ENCODE results near the gene THOC7.

The THOC7 gene

DNA sequence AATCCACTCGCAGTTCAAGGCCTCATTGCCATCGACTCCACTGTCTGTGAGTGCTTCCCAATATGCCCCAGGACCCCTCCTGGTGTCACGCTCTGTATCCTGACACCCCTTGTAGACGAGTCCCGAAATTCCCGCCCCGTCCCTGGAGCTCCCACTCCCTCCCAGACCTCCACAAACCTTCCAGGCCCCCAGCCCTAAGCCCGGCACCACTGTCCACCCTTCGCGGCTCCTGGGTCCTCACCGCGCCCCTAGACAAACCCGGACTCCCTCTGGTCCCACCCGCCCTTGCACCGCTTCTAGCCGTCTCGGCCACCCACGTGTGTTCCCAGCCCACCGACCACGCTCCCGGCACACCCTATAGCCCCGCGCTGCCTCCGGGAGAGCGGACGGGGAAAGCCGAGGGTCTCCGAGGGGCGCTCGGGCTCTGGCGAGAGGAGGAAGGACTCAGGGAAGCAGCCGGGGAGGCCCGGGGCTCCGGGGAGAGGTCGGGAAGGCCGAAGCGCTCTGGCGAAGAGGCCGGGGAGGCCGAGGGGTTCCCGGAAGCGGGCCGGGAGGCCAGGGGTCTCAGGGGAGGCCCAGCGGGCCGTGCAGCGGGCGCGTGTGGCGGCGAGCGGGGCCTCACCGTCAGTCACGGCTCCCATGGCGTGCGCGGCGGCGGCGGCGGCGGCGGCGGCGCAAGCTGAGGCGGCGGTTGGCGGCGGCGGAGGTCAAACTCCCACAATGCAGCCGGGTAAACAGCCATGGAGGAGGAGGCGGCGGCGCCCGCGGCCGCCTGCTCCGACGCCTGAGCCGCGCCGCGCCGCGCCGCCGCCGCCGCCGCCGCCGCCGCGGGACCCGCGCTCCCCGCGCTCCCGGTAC lies at the start of gene THOC7, which contains the start of gene ATXN7:
Gene THOC7, minus strand, starts transcription at position 656 of the 858 bp plus-strand sequence. Its CDS starts 15 bp downstream, at position 641.
Gene ATXN7, plus strand, starts transcription at position 718 of the 858 bp plus-strand sequence. CDS start 48,732 bp downstream, outside the sequence.
- no peak for DNase-seq

DNA sequence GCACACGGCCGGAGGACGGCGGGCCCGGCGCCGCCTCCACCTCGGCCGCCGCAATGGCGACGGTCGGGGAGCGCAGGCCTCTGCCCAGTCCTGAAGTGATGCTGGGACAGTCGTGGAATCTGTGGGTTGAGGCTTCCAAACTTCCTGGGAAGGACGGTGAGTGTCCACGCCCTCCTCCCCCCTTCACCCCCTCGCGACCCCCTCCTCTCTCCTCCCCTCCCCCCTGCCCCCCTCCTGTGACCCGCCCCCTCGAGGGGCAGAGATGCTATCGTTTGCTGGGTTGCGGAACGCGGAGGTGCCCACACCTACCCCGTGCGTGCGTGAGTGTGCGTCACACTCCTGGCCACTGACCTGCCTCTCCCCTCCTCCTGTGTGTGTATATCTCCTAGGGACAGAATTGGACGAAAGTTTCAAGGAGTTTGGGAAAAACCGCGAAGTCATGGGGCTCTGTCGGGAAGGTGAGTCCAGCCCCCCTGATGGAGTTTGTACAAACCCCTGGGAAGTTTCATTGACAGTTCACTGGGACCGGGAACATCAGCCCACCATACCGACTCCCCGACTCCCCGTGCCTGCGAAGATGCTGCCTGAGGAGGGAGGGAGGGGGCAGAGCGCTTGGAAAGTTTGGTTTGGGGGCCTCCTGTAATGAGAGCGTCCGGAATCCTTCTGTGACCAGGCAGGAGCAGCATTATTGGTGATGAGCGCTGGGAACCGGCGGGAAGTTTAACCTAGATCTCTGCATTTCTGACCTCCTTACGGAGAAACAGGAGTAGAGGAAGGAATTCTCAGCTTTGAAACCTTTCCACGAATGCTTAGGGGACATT lies 49.4 kb upstream of the THOC7 start:
- no peak for DNase-seq

DNA sequence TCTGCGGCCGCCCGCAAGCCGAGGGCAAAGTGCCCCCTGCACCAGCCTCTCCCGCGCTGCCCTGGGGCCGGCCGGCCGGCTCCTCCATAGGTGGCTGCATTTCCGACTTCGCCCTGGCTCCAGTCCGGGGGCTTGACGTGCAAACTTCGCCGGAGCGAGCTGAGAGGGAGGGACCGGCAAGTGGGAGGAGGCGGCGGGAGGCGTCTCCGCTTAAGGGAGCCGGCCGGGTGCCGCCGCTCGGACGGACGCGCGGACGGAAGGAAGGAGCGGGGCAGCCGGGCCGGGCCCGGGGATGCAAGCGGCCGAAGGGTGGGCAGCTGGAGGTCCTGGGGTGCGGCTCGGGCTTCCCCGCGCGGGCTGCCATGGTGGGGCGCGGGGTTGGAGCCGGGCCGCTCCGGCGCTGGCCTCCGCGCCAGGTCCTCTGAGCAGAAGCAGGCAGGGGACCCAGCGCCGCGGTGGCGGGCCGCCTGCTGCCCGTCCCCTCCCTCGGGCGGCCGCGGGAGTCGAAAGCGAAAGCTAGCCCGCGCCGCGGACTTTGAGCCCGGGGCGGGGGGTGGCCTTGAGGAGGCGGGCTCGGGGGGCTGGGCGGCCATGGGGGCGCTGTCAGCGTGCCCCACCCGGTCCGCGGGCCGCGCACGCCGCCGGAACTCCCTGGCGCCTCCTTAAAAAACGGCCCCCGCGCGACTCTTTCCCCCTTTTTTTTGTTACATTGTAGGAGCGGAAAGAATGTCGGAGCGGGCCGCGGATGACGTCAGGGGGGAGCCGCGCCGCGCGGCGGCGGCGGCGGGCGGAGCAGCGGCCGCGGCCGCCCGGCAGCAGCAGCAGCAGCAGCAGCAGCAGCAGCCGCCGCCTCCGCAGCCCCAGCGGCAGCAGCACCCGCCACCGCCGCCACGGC lies 48.5 kb upstream of the THOC7 start, which contains the start of gene SCAANT1:
Gene SCAANT1, minus strand, starts transcription at position 511 of the 895 bp plus-strand sequence.
- peak; percentile 7 for DNase-seq

DNA sequence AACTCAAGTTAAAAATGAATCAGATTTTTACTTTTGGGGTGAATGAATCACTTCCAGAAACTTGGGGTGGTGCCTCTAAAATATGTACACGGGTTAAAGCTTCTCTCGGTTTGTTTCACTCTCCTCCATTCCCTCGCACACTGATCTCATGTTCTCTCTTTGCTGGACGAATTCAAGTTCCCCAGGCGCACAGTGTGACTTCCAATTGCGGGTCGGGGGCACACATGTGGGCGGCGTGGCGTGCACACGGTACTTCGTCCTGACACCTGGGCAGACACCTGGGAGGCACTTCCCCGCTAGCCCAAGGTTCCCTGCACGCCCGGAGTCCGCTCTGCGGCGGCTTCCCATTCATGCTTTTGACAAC lies 47.9 kb upstream of the THOC7 start:
- DNase-seq = no peak

DNA sequence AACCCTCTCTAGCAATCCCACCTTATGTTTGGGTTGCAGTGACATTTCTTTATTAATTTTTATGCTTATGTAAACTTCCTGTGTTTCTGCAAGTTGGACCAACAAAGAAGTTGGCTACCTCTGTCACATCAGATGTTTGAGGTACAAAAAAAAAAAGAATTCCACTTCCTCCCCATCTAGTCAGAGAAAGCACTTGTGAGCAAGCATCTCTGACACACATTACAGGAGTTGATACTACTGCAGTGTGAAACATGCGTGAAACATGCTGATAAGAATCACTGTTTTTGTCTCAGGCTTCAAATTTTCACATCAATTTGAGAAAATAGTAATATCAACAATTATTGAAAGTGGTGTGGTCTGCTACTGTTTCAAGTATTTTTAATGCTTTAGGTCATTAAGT lies 47.3 kb upstream of the THOC7 start:
- DNase-seq = no peak

DNA sequence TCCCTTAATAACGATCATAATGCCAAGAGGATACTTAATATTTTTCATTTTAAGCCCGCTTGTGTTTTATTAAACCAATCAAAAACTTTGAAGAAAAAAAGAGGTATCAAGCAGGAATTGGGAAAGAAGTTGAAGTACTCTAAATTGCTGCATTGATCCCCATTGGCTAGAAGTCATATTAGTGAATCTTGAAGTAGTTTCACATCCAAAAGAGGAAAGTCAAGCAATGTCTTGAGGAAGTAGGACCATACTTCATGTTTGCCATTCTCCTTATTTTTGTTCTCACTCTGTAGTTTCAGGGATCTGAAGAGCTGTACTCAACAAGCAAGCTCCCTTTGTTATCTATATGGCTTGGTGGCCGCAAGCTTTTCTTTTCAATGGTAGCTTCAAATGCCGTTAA lies 46.4 kb upstream of the THOC7 start:
- DNase-seq = no peak

DNA sequence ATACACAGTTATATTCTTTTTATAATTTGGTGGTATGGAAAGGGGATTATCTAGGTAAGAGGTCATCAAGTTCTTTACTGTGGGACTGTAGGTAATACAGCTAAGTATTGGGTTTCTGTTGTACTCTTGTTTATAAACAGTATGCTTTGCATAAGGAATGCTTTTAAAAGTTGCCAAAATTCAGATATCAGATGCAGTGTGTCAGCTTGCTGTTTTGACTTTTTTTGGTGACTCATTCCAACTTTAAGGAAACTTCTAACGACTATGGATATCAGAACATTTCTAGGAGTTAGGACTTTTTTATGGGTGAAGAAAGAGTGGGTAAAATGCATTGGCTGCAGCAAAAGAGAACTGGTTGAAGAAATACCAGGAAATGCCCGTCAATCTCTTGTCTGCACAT lies 45.8 kb upstream of the THOC7 start:
- DNase-seq = no peak

DNA sequence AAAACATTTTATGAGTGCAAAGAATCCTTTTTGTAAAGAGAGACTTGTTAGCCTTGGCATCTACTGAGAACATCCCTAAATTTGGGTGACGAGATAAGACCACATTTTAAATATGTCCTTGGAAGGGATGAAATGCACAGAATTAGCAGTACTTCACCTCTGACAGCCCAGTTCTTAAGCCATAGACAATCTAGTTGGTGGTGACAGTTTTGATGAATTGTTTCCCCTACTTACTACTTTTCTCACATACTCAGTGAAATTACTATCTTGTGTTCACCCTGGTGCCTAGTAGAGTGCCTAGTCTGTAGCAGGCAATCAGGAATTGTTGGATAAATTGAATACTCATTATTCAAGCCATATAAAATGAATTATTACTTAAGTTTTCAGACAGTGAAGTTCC lies 45.2 kb upstream of the THOC7 start:
- DNase-seq = no peak

DNA sequence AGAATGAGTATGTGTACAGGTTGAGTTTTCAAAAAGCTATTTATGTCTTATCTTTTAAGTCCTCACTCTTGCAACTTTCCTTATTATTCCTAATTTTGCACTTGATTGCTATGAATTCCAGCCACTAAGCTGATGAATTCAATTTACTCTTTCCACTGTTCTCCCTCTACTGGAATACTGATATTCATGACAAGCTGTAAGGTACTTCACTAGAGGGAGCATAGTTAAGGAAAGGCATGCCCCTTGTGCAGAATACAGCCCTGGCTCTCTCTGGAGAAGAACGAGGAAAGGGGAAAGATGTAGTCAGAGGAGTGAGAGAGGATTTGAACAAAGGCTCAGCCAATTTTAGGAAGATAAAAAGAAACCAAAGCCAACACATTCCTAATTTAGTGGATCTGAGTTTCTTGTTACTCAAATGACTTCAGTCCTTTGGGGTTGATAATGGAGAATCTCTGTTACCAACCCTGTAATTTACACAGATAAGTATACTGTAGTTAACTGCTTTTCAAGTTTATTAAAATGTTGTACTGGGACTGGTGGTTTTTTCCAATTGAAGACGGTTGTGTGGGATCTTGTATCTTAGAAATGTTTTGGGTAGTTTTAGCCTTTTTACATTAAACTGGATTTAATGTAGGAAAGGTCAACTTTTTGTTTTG lies 44.6 kb upstream of the THOC7 start:
- DNase-seq = no peak

DNA sequence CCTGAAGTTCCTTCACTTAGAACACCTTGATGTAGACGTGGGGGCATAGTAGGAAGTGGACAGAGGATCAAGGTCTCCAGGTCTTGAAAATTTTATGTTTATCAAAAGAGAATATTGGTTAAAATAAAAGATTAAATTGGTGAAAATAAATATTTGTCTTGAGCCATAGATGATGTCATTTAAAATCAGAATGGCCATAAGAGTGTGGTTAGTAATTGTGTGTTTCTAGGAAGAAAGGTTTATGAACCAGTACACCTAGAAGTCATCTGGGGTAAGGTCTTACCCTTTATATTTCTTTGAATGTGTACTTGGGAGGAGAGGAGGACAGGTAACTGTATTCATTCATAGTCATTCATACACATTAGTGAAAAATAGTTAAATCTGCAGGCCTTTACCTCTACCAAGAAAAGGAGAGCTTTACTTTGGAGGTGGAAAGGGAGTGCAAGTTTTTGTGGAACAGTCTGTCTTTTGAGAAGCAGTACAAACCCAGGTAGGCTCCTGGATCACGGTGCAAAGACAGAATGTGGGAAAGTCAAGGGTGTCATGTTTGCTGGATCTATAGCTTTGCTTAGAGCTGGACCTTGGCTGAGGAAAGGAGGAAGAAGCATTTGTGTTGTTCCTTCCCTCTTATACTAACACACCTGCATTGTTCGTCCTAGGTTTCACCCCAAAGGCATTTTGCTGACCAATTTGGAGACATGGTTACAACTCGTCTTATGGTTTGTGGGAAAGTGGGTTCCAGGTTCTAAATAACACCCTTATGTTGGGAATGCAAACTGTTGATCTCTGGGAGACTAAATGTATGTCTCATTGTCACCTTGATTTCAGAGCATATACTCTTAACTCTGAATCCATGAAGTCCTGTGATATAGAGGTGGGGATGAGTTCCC lies 42.4 kb upstream of the THOC7 start:
- no peak for DNase-seq

DNA sequence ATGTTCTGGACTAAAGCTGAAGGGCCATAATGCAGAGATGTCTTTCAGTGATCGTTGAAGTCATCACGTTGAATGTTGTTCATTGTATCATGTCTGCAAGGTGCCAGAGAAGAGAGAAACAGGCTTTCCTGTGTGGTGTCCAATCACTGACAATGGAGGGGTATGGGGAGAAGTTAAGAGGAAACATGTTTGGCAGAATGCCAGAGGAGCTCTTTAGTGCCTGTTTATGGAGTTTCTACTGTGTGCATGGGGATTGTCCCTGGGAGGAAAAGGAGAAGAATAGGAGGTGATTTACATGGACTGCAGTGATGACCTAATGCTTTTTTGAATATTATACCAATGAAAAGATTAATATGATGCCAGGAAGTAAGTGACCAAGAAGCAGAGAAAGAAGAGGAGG lies 36.9 kb upstream of the THOC7 start:
- DNase-seq = no peak

DNA sequence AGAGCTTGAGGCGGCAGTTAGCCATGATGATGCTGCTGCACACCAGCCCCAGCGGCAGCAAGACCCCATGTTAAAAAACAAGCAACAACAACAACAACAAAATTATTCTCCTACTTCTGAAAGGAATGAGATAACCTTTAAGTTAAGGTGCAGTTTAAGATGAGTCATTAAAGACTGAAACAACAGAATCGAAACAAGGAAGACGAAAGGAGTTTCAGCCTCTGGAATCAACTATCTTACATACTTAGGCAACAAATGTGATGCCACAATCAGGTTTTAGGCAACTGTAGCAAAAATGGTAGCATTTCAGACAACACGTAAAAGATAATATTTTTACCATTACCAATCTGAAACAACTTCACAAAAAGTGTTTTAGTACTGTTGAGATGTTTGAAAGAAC lies 36.4 kb upstream of the THOC7 start:
- no peak for DNase-seq

DNA sequence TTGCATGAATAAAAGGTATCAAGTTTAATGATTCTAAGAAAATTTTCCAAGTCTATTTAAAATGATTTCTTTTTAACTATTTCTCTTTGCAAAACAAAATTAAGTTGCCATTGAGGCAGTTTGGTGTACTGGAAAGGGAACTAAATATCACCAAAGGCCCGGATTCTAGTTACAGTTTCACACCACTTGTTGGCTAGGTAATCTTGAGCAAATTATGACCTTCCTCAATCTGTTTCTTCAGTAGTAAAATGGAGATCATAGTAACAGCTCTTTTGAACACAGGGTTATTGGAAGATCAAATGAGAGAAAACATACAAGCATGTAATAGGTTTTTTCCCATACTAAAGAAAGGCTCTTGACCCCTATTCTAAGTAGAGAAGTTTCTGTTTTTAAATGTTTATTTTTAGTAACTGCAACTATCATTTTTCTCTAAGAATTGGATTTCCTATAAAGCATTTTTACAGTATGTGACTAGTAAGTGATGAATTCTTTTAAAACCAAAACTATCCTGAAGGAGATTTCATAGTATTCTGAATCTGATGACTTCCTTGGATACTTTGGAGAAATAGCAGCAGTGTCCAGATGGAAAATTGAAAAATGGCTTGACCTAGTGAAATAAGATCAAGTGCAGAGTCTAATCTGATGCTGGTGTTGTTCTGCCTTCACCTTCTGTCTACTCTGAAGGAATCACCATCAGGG lies 32.9 kb upstream of the THOC7 start:
- no peak for DNase-seq

DNA sequence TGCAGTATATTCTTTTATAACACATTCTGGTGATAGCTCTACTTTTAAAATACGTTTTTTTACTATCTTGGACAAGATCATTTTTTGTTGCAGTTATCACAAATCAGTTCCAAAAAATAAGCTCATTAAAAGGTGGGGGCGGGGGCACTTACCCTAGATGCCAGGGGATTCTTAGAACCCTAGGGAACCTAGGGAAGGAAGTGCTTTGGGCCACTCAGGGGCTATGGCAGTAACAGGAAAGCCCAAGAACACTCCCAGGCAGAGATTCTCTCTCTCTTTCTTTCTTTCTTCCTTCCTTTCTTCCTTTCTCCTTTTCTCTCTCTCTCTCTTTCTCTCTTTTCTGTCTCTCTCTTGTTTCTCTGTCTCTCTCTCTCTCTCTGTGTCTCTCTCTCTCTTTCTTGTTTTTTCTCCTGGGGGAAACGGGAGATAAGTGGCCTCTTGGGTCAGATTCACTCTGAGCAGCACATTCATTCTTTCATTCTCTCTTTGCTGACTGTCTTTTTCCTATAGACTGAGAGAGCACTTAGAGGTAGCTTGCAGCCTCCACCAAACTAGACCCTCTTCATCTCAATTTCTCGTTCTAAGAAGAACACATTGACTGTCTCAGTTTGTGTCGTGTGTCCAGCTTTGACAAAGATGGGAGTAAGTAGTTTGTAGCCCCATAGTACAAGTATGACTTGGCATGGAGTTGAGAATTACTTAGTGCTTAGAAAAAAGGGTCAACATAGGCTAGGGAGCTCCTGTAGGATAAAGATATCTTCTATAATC lies 32.0 kb upstream of the THOC7 start:
- no peak for DNase-seq

DNA sequence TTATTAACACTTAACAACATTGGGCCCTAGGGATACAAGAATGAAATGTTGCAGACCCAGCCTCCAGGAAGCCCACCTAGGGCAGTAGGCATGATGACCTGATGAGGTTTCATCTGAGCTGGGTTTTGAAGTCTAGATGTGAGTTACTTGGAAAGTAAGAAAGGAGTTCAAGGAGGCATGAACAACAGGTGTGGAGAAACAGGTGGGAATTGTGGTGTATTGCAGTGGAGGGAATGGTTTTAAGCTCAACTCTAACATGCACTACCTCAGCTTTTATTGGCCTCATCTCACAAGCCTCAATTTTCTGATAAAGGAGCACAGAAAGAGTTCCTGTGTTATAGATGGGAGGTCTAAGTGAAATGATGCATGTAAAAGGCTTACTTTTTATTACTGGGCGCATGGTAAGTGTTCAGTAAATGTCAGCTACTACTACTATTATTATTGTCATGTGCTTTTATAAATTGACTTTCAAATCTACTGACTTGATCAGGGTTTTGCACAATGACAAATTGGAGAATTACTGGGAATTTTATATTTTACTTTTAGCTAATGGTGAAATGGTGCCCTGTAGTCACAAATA lies 29.3 kb upstream of the THOC7 start:
- no peak for DNase-seq

DNA sequence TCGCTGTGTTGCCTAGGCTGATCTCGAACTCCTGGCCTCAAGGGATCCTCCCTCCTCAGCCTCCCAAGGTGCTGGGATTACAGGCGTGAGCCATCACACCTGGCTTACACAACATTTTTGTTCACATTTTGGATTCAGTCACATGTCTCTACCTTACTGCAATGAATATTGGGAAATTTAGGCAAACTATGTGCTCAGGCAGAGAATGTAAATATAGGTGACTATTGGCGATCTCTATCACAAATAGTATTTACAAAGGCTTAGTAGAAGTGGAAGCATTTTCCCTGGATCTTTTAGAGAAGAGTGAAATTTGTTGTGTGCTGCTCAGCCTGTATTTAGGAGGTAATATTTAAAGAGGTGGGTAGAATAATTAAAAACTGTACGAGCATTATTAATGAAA lies 27.9 kb upstream of the THOC7 start:
- DNase-seq = no peak

DNA sequence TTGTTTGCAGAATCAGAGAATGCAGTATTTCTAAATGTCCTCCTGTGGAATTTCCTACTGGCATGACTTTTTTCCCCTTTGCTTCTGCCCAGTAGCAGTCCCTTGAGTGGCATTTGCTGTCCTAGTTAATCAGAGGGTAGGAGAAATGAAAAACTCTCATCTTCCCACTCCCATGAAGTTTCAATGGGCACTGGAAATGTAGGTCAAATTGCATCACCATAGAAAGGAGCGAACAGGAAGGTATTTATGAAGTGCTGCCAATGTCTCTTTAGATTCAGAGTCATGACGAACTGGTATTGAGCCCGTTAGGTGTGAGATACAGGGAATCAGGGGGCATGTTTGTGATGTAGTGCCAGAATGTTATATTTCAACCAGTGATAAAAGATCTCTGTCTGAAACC lies 23.3 kb upstream of the THOC7 start:
- no peak for DNase-seq

DNA sequence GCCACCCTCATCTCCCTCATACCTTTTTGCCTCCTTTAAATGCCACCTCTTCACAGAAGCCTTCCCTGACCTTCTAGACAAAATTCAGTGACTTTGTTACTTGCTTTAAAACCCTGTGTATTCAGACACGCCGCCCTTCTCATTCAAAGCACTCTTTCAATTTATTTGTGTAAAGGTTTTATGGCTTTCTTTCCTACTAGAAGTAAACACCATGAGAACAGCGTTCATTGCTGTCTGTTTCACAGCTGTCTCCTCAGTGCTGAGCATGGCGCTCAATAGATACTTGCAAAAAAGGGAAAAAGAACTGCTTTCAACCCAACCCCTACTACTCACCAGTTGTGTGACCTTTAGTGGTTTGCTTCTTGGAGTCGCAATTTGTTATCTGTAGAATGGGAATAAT lies 17.0 kb upstream of the THOC7 start:
- no peak for DNase-seq

DNA sequence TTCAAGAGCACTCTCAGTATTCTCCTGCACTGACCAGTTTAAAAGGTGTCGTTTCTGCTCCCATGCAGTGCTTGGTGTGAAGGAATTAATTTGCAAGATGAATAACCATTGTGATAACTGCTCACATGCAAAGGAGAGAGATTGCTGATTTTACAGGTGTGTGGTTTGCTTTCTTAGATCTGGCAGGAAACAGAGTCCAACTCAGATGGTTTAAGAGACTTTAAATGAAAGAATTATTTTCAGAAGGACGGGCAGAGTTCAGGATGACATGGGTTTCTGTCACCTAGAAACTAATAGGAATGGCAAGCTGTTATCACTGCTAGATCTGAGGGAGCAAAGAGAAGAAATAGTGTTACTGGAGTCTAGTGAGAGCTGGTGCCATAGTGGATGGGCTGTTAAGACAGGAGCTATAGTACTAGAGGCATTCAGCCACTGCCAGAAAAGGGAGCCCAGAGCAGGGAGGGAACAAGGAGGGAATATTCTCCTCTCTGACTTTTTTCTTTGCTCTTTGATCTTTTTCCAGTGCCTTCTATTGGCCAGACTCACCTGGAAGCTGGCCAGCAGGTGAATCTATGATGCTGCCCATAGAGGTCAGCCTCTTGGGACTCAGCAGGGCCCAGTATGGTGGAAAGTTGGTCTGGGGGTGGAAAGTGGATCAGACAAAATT lies 14.9 kb upstream of the THOC7 start:
- no peak for DNase-seq
